ENCODE results near the gene CBFB.

The CBFB gene

GRCh38 chr16:67016681-67017420, 12.1 kb upstream of the CBFB start:
- no peak for TF ChIP-seq REST (IDR thresholded peaks at IDR 0.05; ENCODE audit: insufficient replicate concordance, low read depth)
- TF ChIP-seq SPI1 (IDR thresholded peaks at IDR 0.05; ENCODE audit: borderline replicate concordance, low read depth), result no peak
- no peak for TF ChIP-seq GABPA (IDR thresholded peaks at IDR 0.05; ENCODE audit: low read depth)
- no peak for TF ChIP-seq CTCF (IDR thresholded peaks at IDR 0.05; ENCODE audit: insufficient read depth, low read length)
- TF ChIP-seq POLR2AphosphoS5 (IDR thresholded peaks at IDR 0.05; ENCODE audit: low read depth), result no peak
- Histone ChIP-seq H3K27me3 (ENCODE audit: insufficient read depth, poor library complexity, severe bottlenecking) (peaks cover 13% of the 10 kb centered on the region), H3K27ac (replicated peaks) (no peak overlapping the region), H3K4me3 (replicated peaks; ENCODE audit: insufficient read depth, low read length) (no peak overlapping the region)
- no peak for DNase-seq (ENCODE audit: low read depth in 1 of 2, low spot score in 1 of 2)

GRCh38 chr16:67017421-67017750, 11.6 kb upstream of the CBFB start:
- Histone ChIP-seq H3K27ac (replicated peaks) (no peak overlapping the region), H3K27me3 (ENCODE audit: insufficient read depth, poor library complexity, severe bottlenecking) (peaks cover 13% of the 10 kb centered on the region), H3K4me3 (replicated peaks; ENCODE audit: insufficient read depth, low read length) (no peak overlapping the region)
- TF ChIP-seq POLR2AphosphoS5 (IDR thresholded peaks at IDR 0.05; ENCODE audit: low read depth) (no peak), CTCF (IDR thresholded peaks at IDR 0.05; ENCODE audit: insufficient read depth, low read length) (no peak), SPI1 (IDR thresholded peaks at IDR 0.05; ENCODE audit: borderline replicate concordance, low read depth) (no peak), GABPA (IDR thresholded peaks at IDR 0.05; ENCODE audit: low read depth) (no peak), REST (IDR thresholded peaks at IDR 0.05; ENCODE audit: insufficient replicate concordance, low read depth) (no peak)
- no peak for DNase-seq (ENCODE audit: low read depth in 1 of 2, low spot score in 1 of 2)

- Histone ChIP-seq H3K4me3 (replicated peaks; ENCODE audit: insufficient read depth, low read length) (no peak overlapping the region), H3K27me3 (ENCODE audit: insufficient read depth, poor library complexity, severe bottlenecking) (peaks cover 13% of the 10 kb centered on the region), H3K27ac (replicated peaks) (no peak overlapping the region)
- DNase-seq (ENCODE audit: low read depth in 1 of 2, low spot score in 1 of 2), result peak; percentile 74 to 85
- no peak for TF ChIP-seq GABPA (IDR thresholded peaks at IDR 0.05; ENCODE audit: low read depth)
- no peak for TF ChIP-seq POLR2AphosphoS5 (IDR thresholded peaks at IDR 0.05; ENCODE audit: low read depth)
- no peak for TF ChIP-seq REST (IDR thresholded peaks at IDR 0.05; ENCODE audit: insufficient replicate concordance, low read depth)
- TF ChIP-seq SPI1 (IDR thresholded peaks at IDR 0.05; ENCODE audit: borderline replicate concordance, low read depth), result no peak
- TF ChIP-seq CTCF (IDR thresholded peaks at IDR 0.05; ENCODE audit: insufficient read depth, low read length), result peak; percentile 75
These were observed 11.0 kb upstream of the CBFB start for GRCh38 chr16:67017810-67018488.

Measured in HL-60 (cell line).